Pons (tissue), 1 donor: ENCODE results near the gene SLC25A39.
A peak's percentile ranks its signal among the peaks of the same experiment; 100 is the strongest.

Experiments
- DNase-seq: peaks from one replicate; pipeline ENCODE4 v3.0.0-alpha.2; 2016; ENCODE audit warnings: low spot score

The SLC25A39 gene

GRCh38 chr17:44314031-44314430, 10.6 kb downstream of the SLC25A39 start:
- no peak for DNase-seq

GRCh38 chr17:44312396-44313104, 12.1 kb downstream of the SLC25A39 start:
- DNase-seq, result no peak

- no peak for DNase-seq
Observed at GRCh38 chr17:44311562-44312181, 13.0 kb downstream of the SLC25A39 start.

- no peak for DNase-seq
Observed at GRCh38 chr17:44310609-44311376, 13.8 kb downstream of the SLC25A39 start.

- DNase-seq, result no peak
Observed at GRCh38 chr17:44310188-44310587, 14.4 kb downstream of the SLC25A39 start.

GRCh38 chr17:44309472-44309871, 15.2 kb downstream of the SLC25A39 start:
- DNase-seq, result no peak

- DNase-seq, result peak; percentile 46
Observed at GRCh38 chr17:44308865-44309264, 15.8 kb downstream of the SLC25A39 start.

- DNase-seq, result peak; percentile 92
Observed at GRCh38 chr17:44308320-44308818, 16.3 kb downstream of the SLC25A39 start, which contains the start of gene RUNDC3A. Gene RUNDC3A (plus strand): TSS chr17:44308601. CDS start chr17:44308833, 232 bp downstream.

GRCh38 chr17:44307387-44308186, 17.0 kb downstream of the SLC25A39 start:
- DNase-seq, result peak; percentile 88

GRCh38 chr17:44304651-44305050, 20.0 kb downstream of the SLC25A39 start:
- no peak for DNase-seq

- DNase-seq, result no peak
Observed at GRCh38 chr17:44297975-44298374, 26.6 kb downstream of the SLC25A39 start.

GRCh38 chr17:44293509-44294226, 31.0 kb downstream of the SLC25A39 start:
- DNase-seq, result no peak

- no peak for DNase-seq
Observed at GRCh38 chr17:44287651-44288050, 37.0 kb downstream of the SLC25A39 start.

- DNase-seq, result no peak
Observed at GRCh38 chr17:44284024-44284400, 40.6 kb downstream of the SLC25A39 start.

- no peak for DNase-seq
Observed at GRCh38 chr17:44283344-44284023, 41.1 kb downstream of the SLC25A39 start.

- no peak for DNase-seq
Observed at GRCh38 chr17:44282264-44282663, 42.4 kb downstream of the SLC25A39 start.

GRCh38 chr17:44281570-44281969, 43.1 kb downstream of the SLC25A39 start:
- DNase-seq, result no peak

- no peak for DNase-seq
Observed at GRCh38 chr17:44280392-44280937, 44.2 kb downstream of the SLC25A39 start.

- DNase-seq, result peak; percentile 70
Observed at GRCh38 chr17:44279666-44280391, 44.8 kb downstream of the SLC25A39 start.

- no peak for DNase-seq
Observed at GRCh38 chr17:44279346-44279665, 45.3 kb downstream of the SLC25A39 start.
